HG02571 (cell line): ENCODE data around the gene XPR1.

Experiments used
- ATAC-seq: cut with Tn5 transposase; IDR thresholded peaks from one replicate; pipeline ENCODE4 v1.9.1; 2021; ENCODE audit warnings: mild to moderate bottlenecking, moderate library complexity; ENCODE audit not compliant: unreplicated experiment

Gene XPR1

DNA sequence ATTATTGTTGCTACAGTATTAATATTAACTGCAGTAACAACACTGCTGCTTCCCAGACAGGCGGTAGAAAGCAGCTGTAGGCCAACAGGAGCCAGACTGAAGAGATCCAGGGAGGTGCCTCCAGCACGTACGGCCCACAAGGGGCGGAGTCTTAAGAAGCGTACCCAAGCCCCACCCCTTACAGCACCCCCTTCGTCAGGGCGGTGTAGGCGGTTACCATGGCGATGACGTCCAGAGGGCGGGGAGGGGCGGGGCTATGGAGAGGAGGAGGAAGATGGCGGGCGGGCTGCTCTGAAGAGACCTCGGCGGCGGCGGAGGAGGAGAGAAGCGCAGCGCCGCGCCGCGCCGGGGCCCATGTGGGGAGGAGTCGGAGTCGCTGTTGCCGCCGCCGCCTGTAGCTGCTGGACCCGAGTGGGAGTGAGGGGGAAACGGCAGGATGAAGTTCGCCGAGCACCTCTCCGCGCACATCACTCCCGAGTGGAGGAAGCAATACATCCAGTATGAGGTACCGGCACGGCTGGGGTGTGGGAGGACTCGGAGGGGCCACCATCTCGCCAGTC is at the start of gene XPR1:
XPR1 (plus strand) TSS at position 257 of the 560 bp plus-strand sequence; CDS start at position 437, 180 bp downstream.
- ATAC-seq = peak; percentile 97

DNA sequence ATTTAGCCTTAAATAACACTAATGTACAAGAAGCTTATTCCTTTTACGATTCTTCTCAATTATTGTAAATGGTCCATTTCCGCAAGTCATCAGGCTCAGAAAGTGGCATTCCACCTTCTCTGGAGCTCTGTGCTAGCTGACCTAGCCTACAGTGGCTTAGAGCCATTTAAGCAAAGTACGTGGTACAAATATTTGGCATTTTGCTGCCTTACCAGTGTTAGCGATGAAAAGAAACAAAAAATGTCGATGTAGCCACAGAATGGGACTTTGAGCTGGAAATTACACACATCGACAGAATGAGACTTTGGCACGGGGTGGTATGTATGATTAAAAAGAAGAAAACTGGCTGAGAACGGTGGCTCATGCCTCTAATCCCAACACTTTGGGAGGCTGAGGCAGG is 47.0 kb upstream of the XPR1 start:
- no peak for ATAC-seq

GRCh38 chr1:180585994-180586359 is 45.8 kb upstream of the XPR1 start:
- ATAC-seq = no peak

DNA sequence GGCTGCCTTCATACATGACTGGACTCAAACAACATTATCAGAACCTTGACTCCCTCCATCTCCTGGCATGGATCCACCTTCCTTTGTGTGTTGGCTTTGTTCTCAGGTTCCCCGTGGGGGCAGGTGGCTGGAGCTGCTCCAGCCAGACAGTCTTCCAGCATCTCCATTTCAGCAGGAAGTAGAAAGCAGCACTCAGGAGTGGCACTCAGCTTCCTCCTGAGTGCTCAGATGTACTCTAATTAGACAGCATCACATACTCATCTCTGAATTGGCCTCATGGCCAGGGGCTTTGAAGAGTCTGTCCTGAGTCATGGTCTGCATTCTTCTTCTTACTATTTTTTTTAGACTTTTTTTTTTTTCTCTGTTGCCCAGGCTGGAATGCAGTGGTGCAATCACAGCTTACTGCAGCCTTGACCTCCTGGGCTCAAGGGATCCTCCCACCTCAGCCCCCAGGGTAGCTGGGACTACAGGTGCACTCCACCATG is 45.1 kb upstream of the XPR1 start:
- ATAC-seq = no peak

GRCh38 chr1:180588121-180588520 is 43.7 kb upstream of the XPR1 start:
- ATAC-seq = no peak

GRCh38 chr1:180590889-180591288 is 40.9 kb upstream of the XPR1 start:
- ATAC-seq = no peak

DNA sequence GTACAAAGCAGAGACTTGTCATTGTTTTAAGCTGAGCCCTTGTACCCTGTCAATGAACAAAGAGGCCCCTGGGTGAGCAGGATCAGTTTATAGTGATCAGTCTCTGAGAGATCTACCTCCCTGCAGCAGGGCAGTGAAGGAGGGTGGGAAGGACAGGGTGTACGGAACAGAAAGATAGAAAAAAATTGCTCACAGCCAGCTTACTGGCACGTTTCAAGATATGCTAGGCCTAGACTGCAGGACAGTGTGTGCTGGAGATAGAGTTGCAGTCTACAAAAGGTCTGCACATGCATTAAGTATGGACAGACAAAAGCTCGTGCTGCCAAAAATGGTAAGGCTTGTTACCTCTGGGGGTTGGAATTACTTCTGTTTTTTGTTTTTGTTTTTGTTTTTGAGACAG is 38.4 kb upstream of the XPR1 start:
- ATAC-seq = no peak

- no peak for ATAC-seq
Observed at GRCh38 chr1:180594723-180595122, 37.1 kb upstream of the XPR1 start.

DNA sequence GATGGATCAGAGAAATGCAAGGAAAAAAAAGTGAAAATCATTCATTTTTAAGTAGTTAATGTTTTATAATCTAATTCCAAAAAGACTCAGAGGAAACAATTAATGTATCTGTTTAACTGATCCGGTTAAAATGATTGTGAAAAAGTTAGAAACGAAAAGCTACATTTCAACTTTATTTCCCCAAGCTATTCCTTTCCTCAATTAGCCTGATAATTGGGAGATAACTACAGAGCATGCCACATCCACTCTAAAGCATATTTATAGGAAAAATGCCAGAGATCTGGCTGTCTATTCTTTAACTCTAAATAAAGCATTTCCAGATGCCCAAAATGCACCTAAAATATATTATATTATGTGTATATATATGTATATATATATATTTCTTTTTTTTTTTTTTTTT is 35.9 kb upstream of the XPR1 start:
- ATAC-seq = no peak

GRCh38 chr1:180597520-180597919 is 34.3 kb upstream of the XPR1 start:
- no peak for ATAC-seq

GRCh38 chr1:180598333-180598974 is 33.4 kb upstream of the XPR1 start:
- no peak for ATAC-seq

DNA sequence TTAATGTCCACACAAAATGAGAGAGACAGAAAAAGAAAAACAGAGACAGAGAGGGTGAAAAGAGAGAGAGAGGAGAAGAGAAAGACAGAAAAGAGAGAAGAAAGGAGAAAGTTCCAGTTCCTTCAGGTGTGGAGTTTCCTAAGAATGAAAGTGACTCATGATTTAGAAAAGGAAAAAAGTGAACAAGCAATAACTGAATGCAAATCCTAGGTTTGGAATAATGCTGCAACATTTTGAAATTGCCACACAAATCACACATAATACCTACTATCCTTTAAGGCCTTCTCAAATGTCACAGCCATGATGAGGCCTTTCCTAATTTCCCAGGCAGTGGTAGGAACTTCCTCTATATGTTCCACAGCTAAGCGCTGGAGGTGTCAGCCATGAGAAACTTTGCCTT is 31.5 kb upstream of the XPR1 start:
- ATAC-seq = no peak

DNA sequence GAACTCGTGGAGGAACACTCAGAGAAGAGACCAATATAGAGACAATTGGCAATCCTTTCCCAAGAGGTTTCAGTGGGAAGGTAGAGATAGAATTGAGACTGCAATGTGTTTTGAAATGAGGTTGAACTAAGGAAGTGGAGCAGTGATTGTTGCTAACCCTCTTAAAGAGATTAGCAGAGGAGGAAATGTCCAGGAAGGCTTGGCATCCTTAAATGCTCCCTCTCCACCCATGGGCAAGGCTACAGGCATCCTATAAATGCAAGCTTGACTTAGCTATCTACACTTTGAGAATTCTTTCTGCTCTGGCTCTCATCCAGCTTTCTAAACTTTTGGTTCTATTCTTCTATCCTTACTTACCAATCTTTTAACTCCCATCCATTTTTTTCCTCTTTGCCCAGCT is 30.3 kb upstream of the XPR1 start:
- ATAC-seq = no peak

GRCh38 chr1:180603223-180603849 is 28.5 kb upstream of the XPR1 start:
- ATAC-seq = no peak

DNA sequence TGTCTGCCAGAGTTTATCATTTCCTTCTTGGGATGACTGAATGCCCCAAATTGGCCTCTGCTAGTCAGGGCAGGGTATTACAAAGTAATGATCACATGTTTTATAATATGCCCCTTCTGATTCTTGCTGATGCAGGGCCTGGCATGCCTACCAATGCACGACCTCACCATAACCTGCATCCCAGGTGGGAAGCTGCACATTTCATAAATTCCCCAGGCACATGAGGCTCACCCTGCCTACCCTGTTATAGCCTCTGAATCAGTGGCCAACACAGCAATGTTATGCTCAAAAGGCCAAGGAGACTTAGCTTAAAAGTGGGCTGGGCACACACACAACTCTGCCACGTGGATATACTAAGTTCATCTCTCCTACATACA is 28.0 kb upstream of the XPR1 start:
- no peak for ATAC-seq

DNA sequence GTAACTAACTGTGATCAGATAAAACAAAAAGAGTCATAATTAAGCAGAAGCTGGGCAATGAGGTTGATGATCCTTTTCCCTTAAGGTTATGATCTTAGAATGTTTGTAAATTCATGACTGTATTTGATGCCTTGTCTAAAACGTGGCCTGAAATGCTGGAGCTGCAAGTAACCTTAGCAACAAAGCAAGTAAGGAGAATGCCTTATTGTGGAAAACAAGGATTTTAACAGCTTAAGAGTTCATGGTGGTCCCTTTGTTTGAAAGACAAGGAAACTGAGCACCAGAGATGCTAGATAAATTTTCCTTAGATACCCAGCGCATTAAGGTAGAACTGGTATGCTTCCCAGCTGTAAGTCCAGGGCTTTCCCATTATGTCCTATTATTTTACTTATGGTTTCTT is 25.7 kb upstream of the XPR1 start:
- ATAC-seq = no peak

GRCh38 chr1:180609643-180610555 is 21.9 kb upstream of the XPR1 start:
- no peak for ATAC-seq

DNA sequence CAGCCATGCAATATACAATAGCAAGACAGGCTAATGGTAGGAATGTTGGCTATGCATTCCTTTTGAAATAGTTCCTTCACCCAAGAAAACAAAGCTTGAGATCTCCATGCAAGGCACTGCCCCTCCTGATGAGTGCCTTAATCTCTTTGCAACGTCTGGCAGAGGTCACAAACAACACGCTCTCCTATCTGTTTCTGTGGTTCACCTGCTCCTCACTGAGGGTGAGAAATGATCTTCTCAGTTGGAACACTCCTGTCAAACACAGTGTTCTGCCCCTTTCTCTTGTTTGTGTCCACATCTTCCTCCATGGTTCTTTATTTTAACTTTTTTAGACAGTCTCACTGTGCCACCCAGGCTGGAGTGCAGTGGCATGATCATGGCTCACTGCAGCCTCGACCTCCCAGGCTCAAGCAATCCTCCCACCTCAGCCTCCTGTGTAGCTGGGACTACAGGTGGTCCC is 21.2 kb upstream of the XPR1 start:
- no peak for ATAC-seq

DNA sequence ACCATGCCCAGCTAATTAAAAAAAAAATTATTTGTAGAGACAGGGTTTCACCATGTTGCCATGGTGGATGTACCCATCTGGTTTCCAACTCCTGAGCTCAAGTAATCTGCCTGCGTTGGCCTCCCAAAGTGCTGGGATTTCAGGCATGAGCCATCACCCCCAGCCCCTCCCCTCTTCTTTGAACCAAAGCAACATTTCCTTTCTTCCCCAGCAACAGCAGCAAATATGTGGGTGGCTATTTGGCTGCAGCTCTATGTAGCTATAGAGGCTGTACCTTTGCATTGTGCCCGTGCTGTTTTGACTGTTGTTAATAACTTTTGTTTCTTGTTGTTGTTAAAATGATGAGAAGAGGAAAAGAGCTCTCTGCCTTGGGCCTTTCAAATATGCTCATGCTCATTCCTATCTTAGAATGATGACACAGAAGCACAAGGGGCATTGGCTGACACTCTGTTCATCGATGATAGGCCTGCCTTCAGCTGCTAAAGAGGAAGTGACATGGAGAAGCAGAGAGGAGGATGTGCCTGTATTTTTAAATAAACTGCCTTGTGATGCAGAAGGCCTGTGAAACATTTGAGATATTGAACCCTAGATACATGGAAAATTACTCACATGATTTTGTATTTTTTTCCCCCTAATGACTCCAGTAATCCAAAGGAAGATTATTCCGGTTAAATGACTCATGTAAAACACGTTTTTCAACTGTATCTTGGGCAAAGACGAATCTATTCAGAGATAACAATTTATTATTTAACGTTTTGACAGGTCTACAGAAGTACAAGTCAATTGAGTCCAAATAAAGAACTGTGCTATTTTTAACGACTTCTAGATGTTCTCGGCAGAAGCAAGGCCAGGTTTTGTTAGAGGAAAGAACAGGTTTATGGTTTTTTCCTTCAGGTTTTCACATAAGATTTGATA is 20.5 kb upstream of the XPR1 start:
- ATAC-seq = no peak

GRCh38 chr1:180612632-180613031 is 19.2 kb upstream of the XPR1 start:
- ATAC-seq = no peak
